Inferior parietal cortex (tissue), 1 donor: Measurements from ENCODE around the gene CA10.

Experiments used
- DNase-seq: peaks from one replicate; pipeline ENCODE4 v3.0.0-alpha.2; 2016; ENCODE audit errors: extremely low spot score

The CA10 gene

DNA sequence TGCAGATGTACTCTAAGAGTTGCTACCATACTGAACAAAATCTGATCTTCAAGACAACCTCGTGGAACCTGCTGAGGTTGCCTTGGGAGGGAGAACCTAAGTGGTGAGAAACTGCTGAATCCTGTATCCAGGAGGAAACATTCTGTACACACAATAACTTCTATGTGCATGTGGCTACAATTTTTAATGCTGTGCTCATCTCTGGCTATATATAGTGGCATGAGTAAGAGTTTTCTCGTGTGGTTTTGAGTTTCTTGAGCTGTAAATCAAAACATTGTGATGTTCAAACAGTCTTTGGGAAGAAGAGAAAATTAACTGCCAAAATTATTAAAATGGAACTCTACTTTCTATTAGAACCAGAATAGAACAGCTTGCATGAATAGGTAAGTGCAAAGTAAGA is 206.8 kb downstream of the CA10 start:
- DNase-seq = peak; percentile 15

DNA sequence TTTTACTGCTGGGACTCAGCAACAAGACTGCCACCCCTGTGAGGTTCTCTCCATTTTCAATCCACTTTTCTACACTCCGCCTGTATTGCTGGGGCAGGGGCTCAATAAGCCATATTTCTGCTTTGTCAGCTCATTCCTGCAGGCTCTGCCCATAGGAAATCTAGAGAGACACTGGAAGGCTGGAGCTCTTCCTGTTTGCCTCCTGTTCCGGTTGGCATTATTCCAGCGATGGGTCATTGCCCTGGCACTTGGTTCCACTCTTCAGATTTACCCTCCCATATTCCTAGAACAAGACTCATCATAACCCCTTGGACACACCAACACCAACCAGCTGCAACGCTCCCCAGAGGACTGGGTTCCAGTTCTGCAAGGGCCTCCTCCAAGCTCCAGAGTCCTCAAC is 210.4 kb downstream of the CA10 start:
- DNase-seq = no peak

DNA sequence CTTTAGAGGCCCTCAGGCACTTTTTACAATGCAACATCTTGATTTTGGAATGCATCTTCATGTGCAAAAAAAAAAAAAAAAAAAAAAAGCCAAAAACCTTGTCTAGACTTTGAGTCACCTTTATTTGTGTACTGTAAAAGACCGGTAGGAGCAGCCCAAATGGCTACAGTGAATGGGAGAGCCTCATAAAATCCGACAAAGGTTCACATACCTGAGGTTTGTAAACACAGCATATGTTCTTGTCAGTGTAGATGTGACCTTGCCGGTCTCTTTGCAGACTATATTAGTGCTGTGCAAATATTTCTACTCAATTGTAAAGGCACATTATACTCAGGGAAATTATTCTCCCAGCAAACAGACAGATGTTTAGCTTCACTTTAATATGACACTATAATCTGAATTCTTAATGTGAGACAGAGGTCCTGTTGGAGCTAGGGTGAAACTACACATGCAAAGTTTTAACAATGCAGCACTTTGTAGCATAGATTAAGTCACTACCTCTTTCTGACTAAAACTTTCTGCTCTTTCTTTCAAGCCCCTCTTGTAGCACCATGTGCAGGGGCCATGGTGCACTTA is 211.3 kb downstream of the CA10 start:
- DNase-seq = no peak

DNA sequence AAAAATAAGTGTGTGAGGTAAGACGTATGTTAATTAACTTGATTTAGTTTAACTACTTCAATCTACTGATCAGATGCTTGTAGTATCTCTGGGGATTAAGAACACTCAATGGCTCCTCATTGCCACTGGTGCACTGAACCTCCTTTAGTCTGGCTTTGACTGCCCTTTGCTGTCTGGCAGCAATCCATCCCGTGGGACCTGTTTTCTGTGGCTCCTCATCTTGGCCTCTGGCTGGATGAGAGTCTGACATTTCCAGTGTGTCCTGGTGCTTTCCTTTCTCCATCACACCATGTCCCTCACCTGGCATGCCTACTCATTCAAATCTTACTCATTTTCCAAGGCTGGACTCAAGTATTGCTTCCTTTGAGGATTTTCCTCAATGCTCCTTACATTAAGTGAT is 212.2 kb downstream of the CA10 start:
- no peak for DNase-seq

DNA sequence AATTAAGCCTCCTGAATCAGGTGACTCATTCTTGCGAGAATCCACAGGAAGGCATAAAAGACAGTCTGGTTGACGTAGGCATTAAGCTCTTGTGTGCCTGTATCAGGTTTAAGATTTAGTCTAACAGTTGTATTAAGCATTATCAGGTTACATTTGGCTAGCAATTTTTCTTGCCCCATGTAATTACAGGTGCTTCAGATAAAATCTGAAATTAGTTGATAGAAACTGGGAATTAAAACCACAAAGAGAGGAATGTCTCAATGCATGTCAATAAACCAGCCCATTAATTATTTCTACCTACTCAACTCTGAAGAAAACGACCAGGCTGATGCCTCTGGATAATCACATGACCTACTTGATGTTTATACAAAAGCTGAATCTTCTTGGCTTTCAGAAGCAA is 217.2 kb downstream of the CA10 start:
- DNase-seq = no peak

DNA sequence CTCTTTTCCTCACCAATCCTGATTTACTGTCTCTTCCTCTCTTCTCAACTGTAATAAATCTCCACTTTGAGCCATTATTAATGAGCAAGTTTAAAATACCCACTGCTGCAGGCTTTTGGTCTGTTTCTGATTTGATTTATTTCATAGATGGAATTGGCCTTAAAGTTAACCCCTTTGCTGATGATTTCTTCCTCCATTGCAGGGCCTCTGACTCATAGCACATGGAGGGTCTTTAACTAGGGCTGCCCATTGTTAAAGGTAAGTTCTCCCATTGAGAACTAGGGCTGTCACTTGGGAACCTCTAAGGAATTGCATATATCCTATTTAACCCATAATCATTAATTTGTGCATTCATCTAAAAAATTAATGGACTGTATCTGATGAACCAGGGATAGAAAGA is 221.2 kb downstream of the CA10 start:
- no peak for DNase-seq

DNA sequence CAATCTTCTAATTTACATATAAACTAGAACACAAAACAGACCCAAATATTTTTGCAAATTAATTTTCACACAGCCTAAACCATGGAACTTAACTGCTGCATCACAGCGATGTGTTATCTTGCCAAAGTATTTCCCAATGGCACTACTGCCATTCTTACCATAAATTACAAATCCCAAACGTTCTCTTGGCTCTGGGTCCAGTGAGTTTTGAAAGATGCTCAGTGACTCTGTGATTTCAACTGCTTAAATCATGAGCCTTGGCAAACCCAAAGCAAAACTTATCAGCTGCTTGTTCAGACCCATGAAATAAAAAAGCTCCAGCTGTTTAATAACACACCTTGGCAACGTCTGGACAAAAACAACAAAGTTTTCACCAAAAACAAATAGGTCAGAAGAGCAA is 223.0 kb downstream of the CA10 start:
- no peak for DNase-seq

DNA sequence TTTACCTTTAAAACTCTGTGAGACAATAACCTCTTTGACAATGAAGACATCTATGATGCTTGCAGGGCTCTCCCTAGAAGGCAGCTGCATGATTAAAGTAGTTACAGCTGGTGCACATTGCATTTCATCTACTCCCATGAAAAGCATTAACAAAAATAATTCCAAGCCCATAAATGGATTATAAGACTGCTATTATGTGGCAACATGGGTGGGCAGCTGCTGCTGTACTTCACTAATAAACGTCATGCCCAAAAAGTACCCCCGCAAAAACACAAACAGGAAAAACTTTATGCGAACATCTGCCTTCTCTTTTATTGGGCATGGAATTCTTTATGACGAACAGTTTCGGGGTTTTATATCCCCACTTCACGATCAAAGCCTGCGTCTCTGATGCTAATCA is 224.9 kb downstream of the CA10 start:
- DNase-seq = no peak

DNA sequence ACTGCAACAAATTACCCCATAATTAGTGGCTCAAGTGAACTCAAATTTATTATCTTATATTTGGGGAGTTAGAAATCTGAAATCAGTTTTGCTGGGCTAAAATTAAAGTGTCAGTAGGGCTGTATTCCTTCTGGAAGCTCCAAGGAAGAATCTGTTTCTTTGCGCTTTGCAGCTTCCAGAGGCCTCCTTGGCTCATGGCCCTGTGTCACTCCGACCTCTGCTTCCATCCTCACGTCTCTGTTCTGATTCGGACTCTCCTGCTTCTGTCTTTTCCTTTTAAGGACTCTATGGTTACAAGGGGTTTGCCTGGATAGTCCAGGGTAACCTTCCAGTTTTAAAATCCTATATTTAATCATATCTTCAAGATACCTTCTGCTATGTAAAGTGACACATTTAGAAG is 232.1 kb downstream of the CA10 start:
- DNase-seq = no peak

DNA sequence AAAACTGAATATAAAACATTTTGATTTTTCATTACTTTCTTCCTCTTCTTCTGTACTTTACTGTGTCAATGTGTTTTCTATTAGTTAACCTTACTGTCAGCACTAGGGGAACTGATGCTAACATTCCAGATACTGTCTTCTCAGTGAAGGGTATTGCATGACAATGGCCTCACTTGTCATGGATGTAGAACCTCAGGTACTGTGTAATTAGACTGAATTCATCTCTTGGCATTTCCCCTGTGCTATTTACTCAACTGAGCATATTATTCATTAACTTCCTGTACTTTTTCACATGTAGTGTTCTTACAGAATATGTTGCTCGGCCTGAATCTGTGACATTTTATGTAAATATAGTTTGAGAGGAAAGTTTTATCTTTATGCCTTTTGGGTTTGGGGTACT is 237.0 kb downstream of the CA10 start:
- no peak for DNase-seq

DNA sequence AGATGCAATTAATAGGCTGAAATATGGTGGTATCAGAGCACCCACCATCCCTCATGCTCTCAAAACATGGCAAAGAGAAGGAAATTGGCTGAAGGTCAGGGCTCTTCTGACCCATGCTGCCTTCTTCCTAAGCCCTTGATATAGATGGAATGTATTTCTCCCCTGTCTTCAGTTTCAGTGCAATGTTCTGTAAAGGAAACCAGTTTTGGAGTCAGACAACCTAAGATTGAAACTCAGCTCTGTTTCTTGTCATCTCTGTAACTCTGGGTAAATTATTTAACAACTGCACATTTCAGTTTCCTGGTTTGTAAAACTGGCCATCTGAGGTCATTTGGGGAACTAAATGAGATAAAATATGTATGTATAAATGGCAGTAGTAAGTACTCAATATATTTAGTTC is 243.9 kb downstream of the CA10 start:
- DNase-seq = no peak

DNA sequence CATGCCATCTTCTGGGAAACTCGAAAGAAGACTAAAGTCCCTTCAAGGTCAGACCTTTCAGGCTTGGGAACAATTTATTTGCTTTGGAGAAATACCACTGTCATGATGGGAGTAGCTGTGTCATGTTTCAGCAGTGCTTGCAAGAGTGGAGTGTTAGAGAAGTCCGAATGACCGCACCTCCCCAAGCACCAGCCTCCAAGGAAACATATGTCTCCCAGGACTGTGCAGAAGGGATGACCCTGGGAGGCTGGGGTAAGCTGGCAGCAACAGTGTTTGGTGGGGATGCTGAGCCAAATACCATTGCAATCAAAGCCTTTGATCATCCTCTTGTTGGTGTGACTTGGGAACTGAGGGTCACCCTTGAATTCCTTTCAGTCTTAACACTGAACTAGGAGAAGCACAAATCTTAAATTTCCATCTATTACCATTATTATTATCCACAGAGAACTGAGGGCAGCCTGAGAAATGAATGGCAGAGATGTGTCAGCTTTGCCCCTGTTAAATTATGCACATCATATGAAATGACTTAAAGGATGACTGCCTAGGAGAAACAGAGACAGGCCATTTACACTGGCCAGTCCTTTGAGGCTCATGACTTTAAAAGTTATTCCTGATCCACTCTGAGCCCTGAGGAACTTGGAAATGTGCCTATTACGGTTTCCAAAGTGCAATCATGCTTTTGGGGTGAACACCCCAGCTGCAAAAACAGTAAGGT is 244.9 kb downstream of the CA10 start:
- DNase-seq = no peak

DNA sequence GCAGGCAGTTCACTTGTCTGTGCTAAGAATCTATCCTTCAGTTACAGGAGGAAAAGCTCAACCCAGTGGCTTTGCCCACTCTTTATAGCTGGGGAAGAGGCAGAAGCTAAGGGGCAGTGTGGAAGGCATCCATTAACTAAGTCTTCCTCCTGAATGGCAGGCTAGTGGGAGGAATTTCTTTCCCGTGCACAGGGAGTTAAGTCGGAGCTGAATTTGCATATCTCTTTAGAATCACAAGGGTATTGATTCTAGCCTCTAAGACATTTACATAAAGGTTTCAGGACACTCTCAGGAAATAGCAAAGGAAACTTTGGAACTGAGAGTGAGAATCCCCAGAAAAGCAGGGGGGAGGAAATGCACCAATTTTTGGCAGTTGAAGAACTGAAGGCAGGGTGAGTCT is 245.6 kb downstream of the CA10 start:
- no peak for DNase-seq

DNA sequence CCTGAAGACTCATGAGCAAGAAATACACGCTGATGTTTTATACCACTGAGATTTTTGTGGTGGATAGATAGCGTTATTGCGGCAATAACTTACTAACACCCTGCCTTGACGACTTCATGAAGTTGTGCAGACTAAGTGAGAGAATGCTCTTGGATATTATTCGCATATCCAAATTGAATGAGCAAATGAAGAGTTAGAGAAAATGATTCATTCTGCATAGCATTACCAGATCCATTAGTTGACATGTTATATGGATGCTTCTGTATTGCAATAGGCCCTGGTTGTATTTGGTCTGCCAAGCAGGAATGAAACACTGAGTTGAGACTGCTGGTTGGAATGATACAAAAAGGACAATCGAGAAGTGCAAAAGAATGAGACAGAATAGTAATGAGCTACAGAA is 247.3 kb downstream of the CA10 start:
- DNase-seq = no peak

DNA sequence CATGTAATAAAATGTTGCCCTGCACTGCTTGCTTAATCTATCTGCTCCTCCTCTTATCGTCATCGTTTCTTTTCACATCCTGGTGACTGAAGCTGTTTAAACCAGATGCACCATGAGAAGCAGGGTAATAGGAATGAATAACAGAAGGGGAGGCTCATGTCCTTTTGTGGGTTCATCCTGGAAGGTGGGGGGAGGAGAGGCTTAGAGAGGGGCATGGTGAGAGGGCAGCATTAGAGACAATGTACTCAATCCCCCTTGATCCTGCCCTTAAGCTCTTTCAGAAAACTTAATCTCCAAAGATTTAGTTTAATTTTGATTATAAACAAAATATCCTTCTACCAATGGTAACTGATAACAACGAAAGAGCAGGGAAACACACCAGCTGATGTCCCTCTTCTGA is 248.5 kb downstream of the CA10 start:
- no peak for DNase-seq

DNA sequence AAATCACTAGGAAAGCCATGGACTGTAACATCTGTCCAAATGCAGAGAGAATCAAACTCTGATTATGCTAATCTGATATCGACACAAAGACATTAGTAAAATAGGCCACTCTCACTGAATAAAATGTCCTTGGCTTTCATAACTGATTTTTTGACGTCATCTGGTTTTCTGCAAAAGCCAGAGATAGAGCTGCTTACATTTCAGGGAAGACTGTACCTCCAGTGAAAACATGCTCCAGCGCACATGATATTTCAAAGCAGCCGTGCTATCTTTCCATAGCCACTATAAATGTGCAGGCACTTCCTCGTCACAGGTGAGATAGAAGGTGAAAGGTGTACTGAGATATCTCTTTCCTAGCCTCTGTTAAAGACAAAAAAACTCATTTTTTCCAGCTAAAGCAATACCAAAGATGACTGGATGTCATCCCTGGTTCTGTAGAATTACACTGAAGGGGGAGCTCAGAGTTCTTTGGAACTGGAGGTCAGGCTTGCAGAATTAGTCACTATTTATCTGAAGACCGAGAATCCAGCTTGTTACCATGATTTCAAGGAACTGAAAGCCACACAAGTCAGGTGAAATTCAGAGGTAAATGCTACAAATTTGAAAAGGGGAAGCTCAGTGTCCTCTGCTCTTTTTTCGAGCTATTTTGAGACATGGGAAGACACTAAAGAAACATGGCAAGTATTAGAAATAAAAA is 249.5 kb downstream of the CA10 start:
- no peak for DNase-seq

DNA sequence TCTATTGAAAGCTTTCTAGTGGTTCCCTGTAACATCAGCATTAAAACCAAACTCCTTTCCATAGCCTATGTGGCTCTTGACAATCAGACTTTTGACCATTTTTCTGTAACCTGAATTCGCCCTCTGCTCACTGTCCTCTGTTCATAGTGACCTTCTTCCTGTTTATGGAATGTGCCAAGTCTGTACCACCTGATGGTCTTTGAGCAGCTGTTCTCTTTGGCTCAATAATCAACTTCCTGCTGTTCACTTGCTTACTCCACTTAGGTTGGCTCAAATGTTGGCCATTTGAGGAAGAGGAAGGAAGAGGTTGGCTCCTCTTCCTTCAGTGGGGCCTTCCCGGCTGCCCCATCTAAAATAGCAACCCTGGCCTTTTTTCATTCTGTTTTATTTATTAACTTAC is 251.5 kb downstream of the CA10 start:
- DNase-seq = no peak

DNA sequence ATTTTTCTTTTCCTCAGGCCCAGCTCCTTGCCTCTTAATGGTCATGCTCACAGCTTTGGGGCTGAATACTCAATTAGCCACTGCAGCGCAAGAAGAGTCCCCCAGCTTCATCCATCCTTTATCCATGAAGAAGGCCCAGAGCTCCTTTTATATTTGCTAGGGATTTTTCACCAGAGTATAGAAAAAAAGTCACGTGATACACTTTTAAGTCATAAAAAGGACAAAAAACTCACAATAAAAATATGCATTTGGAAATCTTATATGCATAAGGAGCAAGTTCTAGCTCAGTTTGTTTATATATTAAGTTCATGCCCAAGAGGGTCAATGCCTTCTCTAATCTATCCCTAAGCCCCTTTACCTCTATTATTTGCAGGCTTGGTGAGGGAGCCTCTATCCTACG is 254.1 kb downstream of the CA10 start:
- DNase-seq = no peak

DNA sequence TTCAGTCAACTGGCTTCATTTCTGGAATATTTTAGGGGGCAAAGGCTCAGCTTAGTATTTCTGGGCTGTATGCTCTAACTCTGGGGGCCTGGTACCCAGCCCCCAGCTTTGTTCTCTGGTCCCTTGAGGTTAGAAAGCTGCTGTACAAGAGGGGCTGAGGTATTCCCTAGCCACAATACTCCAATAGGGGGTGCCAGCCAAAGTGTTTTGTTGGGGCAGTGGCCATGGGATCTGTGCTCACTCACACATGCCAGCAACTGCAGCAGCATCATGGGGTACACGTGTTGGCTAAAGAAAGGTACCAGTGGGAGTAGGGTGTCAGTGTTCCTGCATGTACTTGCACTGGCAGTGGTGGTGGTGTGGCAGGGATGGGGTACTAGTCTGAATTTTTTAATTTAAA is 257.3 kb downstream of the CA10 start:
- no peak for DNase-seq

DNA sequence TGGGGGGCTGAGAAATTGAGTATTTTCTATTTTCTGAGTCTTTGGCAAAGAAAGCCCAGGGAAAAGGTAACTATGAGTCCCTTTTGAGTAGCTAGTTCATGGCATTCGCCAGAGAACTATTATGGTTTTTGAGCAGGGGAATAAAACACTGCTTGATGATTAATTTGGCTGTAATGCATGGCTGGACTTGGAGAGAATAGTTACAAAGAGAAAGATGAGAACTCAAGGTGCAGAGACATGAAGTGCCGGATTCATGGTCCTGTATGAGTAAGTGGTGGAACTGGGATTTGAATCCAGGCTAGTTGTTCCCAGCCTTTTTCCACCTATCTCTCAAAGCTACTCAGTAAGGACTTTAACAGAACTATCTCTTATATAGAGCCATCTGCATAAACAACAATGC is 266.6 kb downstream of the CA10 start:
- DNase-seq = no peak

DNA sequence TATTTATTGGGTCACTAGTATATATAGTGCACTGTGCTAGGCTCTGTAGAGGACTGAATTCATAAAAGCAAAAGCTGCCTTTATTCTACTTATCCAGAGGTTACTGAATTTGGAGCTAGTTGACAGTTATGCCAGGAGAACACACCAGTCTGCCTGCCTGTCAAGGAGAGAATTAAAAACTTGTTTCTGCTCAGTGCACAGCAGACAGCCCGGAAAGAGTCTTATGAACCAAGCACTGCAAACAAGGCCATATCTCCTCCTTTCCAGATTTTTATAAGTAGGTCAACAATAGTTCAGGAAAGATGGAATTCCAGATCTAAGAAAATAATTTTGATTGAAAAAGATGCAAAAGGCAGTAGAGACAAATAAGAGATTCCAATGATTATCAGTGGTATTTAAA is 267.8 kb downstream of the CA10 start:
- DNase-seq = no peak

DNA sequence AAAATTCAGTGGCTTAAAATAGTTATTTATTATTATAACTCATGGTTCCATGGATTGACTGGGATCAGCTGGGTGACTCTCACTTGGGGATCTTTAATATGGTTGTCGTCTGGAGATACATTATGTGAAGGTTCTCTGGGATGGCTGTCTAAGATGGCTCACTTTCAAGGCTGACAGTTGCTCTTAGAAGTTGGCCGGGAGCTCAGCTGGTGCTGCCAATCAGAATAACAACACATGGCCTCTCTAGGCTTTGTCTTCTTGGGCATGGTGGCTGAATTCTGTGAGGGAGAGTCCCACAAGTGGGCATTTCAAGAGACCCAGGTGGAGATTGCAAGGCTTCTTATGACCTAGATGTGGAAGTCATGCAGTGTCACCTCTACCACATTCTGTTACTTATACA is 269.7 kb downstream of the CA10 start:
- DNase-seq = no peak

DNA sequence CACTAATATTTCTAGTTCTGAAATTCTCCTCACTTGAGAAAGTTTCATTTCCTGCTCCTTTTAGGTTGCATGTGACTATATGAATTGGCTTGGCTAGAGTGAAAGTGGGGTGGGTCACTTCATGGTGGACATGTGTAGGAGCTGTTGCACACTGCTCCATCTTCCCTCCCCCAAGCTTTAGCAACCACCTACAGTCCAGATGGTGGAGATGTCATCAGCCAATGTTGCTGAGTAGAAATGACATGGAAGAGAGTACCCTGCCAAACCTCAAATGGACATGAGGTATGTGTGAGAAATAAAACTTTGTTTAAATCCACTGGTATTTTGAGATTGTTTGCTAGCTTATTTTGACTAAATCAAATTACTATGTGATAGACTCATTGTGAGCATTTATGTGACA is 281.5 kb downstream of the CA10 start:
- peak; percentile 22 for DNase-seq

DNA sequence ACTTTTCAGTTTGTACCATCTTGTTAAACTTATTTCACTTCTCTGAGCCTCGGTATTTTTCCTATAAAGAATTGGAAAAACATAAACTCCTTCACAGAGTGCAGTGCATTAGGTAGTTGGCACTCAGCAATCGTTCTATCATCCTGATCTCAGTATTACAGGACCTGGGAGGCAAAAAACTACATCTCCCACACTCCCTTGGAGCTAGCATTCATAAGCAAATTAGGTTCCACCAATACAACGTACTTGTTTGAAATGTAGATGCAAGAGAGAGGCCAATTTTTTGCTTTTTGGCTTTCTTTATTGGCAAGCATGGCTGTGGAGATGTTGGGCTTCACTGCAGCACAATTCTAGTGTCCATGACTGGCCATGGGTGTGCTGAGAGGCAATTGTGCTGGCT is 285.2 kb downstream of the CA10 start:
- DNase-seq = no peak
